Measurements from ENCODE around the gene MRTFA.

DNA sequence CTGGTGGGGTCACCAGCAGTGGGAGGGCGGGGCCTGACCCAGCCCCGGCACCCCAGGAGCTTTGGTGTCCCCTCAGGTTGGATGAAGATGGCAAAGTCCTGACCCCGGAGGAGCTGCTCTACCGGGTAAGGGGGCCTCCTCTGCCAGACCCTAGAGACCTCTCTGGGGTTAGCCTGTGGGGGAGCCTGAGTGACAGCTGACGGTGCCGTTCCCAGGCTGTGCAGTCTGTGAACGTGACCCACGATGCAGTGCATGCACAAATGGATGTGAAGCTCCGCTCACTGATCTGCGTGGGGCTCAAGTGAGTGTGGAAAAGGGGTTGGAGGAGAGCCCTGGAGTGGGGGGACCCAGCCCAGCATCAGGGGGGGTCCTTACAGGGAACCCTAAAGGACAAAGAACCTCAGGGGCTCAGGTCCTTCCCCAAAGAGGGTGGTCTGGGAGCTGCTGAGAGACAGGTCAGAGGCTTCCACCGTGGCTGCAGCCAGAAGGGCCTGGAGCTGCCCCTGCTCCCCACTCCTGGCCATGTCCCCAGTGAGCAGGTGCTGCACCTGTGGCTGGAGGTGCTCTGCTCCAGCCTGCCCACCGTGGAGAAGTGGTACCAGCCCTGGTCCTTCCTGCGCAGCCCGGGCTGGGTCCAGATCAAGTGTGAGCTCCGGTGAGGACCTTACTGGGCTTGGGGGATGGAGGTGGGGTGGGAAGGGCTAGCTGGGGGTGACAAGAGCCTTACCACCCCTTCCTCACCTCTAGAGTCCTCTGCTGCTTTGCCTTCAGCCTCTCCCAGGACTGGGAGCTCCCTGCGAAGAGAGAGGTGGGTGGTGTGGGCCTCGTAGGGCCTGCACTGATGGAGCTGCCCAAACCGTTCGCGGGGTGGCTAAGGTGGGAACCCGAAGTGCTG is 227.6 kb downstream of the MRTFA start:
- no peak for TF ChIP-seq CTCF (conservative IDR thresholded peaks at IDR 0.05; ENCODE audit: low read length)
- TF ChIP-seq EZH2phosphoT487 (IDR thresholded peaks at IDR 0.05; ENCODE audit: borderline replicate concordance, low read depth, low read length): no peak
